NT2/D1 (cell line): ENCODE results near the gene ITGB5.
"Not testable (repeated sequence)": the region's sequence is repeated elsewhere in the genome, so short reads cannot be mapped to it uniquely, and the experiment has no call there.

Source experiments
- YY1 ChIP-seq: IDR thresholded peaks from 2 replicates; pipeline ENCODE4 v1.6.1; 2011; ENCODE audit not compliant: insufficient read length, insufficient read depth
- ZNF274 ChIP-seq: IDR thresholded peaks from 2 replicates; pipeline ENCODE4 v1.6.1; 2011; ENCODE audit warnings: mild to moderate bottlenecking, low read depth, low read length

- TF ChIP-seq YY1: peak; percentile 22
- not testable (repeated sequence) for TF ChIP-seq ZNF274
Observed at GRCh38 chr3:124827476-124828206, 59.5 kb downstream of the ITGB5 start.
